Activated CD4-positive, alpha-beta T cell treated with anti-CD3 and anti-CD28 coated beads for 4 hours (primary cell): ENCODE data around the gene FOXP4.

ENCODE experiments used
- DNase-seq, 2 donors: peaks; one replicate each; pipeline ENCODE4 v3.0.0-alpha.2; 2020

The FOXP4 gene

GRCh38 chr6:41545703-41546474 is at the start of gene FOXP4:
TSS of gene FOXP4 (plus strand) at chr6:41546381. CDS start at chr6:41565761, 19,380 bp downstream.
- peak; percentile 85 for DNase-seq

DNA sequence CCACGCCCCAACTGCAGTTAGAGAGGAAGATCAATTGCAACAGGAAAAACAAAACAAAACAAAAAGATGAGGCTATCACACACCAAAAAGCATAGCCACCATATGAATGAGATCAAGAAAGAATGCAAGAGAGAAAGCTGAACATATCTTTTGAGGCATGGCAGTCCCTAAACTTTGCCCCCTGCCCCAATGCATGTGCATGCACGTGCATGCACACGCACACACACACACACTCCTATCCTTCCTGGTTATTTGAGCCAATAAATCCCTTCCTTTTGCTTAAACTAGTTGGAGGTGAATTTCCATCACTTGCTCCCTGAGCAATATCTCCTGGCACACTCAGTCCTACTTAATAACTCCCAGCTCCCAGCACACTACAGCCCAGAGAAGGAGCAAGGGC is 48.6 kb upstream of the FOXP4 start:
- DNase-seq = no peak

GRCh38 chr6:41497994-41498393 is 48.2 kb upstream of the FOXP4 start:
- no peak for DNase-seq

DNA sequence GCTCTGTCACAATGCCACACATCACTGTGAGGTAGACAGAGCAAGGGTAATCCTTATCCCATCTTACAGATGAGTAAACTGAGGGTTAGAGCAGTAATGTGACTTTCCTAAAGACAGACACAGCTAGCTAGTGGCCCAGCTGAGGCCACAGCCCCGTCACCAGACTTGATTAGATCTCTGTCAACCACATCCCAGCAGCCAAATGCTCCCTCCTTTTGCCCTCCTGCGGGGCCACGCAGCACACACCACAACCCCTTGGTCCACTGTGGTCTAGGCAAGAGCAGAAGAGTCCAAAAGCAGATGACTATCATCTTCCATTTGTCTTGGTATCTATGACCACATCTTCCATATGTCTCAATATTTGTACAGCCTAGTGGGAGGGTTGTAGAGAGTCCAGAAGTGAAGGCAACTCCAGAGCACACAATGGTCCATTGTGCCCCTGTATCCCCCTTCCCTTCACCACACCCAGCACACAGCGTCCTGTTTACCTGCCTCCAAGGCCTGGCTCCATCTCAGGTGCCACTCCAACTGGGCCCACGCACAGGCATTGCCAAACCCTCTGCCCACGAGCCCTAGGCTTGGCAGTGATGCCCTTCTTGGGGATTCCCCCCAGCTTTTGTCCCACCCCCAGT is 47.1 kb upstream of the FOXP4 start:
- DNase-seq = no peak

DNA sequence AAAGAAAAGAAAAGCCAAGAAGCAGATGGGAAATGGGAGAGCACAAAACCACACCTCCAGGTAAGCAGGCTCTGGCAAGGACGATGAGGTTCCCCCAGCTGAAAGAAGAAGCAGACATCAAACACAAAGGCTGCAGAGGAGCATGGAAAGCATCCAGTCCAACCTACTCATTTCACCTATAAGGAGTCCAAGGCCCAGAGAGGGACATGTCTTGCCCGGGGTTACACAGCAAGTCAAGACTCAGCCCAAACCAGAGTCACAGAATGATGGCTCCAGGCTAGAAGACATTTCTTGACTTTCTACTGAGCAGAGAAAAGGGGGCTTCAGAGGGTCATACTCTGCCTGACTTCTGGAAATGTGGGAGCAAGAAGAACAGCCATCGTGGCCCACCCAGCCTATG is 45.6 kb upstream of the FOXP4 start:
- no peak for DNase-seq

DNA sequence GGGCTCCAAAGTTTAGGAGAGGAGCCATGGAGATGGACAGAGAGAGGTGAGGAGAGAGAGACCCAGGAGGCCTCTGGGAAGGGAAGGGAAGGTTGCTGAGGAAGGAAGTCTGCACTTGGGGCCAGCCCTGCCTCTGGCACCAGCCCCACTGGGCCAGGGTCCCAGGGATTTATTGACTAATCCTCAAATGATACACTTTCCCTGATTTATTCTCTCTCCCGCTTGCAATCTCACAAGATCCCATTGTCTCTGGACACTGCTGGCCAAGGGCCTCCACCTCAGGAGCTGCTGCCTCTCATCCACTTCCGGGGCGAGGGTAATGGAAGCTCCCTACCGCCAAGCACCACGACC is 43.6 kb upstream of the FOXP4 start:
- DNase-seq = no peak

DNA sequence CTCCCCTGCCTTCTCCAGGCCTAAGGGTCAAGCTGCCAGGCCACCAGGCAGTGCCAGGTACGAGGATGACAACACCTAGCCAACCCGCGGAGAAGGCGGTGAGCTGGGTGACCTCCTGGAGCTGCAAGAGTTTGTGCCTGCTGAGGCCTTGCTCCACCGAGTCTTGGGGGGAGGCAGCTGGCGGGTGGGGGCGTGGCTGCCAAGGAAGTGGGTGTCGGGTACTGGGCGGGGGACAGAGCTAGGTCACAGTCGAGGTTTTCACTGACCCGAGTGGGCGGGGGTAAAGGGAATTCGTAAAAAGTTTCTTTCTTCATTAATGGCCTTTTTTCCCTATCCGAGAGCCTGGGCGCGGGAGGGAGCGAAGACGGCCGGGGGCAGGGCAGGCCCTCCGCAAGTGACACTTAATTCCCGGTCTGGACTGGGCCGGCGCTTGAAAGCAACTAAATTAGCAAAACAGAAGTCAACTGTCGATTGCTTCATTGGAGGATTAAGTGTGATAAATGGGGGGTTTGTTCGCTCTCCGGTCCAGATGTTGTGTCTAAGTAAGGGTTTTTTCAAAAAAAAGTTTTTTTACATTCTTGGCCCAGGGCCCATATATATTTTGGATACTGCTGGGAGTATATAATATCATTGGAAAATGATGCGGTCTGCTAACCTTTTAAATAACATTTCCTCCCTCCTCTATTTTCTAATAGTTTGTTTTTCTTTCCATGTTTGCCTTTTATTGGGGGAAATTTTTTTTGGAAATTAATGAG is 43.1 kb upstream of the FOXP4 start:
- DNase-seq = no peak

- no peak for DNase-seq
Observed at GRCh38 chr6:41503827-41504465, 42.2 kb upstream of the FOXP4 start.

DNA sequence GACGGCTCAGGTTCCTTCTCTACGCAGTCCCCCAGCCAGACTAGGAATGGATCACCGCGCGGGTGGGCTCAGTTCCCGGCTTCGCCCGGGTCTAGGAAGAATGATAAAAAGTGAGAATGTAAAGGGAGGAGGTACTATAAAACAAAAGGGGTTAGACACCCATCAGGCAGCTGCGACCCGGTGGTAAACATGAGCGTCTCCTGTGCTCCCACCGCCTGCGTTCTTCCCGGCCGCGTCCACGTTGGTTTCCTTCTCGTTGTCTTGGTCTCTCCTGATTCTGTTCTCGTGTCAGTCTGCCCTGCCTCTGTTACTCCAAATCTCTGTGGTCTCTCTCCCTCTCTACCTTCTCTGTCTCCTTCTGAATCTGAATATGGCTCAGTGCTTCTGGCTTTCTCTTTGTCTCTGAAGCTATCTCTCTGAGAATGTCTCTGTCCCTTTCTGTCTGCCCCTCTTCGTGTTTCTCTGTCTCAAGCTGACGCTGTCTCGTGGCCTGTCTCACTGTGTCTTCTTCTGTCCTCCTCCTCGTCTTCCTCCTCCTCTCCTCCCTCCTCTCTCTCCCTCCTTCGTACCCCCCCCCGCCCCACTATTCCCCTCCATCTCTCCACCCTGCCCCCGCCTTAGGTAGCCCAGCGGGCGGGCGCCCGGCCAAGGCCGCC is 41.6 kb upstream of the FOXP4 start:
- no peak for DNase-seq

- DNase-seq = no peak
Observed at GRCh38 chr6:41505122-41506049, 40.8 kb upstream of the FOXP4 start.

DNA sequence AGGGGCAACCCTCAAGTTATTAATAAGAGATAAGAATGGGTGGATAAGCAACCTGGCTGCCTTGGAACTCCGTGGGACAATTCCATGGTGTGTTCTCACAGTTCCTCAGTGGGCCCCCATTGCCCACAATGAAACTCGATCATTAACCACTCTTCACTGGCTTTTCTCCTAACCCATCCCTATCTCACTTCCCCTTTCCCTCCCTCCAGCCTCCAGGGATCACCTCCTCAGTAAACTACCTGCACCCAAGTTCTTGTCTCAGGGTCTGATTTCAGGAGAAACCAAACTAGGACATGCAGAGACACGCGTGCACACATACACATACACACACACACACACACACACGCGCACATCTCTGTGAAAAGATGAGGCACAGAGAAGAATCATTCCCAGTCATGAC is 37.7 kb upstream of the FOXP4 start:
- no peak for DNase-seq

DNA sequence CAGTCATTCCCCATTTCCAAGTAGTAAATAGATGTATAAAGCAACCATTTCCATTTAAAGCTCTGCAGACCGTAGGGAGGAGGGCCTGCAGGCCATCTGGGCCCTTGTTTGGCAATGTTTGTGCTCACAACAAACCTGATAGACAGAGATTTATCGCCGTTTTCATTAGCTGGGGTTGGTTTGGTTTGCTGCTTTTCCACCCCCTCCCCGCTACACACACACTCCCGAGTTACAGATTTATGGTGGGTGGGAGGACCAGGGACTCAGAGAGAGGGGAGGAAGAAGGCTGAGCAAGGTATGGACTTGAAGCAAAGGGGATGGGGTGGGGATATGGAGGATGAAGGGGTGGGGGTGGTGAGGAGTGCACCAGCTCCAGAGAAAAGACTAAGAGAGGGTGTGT is 36.6 kb upstream of the FOXP4 start:
- no peak for DNase-seq

- no peak for DNase-seq
Observed at GRCh38 chr6:41511443-41512060, 34.6 kb upstream of the FOXP4 start.

GRCh38 chr6:41512146-41512701 is 34.0 kb upstream of the FOXP4 start:
- no peak for DNase-seq

- no peak for DNase-seq
Observed at GRCh38 chr6:41515995-41516394, 30.2 kb upstream of the FOXP4 start.

DNA sequence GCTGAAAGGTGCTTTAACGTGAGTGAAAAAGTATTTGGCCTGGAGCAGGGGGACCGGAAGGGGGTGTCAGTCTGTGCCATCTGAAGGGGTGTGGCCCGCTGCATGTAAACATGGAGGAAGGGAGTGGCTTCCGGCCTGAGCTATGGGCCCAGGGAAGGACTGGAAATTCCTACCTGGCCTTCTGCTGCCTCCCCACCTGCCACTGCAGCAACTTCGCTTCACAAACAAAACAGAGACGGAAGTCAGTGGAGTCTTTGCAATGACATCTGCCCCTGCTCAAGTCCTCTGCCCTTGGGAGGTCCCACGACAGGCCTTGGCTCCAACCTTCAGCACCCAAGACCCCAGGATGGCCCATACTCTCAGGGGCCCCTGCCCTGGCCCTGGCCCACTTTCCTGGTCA is 28.1 kb upstream of the FOXP4 start:
- no peak for DNase-seq

DNA sequence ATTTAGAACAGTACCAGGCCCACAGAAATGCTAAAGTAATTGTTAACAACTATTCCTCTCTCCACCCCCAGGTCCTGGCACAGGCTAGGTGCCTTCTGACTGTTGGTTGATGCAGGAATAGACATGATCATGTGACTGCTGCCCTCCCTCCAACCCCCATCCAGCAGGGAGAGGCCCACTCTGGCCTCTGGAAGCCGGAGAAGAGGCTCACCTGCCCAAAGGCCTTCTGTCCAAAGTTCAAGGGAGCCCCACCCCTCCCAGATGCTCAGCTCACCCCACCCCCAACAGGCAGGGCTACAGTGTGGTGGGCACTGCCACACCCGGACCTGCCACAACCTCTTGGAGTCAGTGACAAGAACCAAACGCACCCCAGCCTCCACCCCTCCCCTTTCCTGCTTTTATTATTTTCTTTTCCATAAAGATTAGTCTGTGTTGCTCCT is 26.9 kb upstream of the FOXP4 start:
- DNase-seq = no peak

DNA sequence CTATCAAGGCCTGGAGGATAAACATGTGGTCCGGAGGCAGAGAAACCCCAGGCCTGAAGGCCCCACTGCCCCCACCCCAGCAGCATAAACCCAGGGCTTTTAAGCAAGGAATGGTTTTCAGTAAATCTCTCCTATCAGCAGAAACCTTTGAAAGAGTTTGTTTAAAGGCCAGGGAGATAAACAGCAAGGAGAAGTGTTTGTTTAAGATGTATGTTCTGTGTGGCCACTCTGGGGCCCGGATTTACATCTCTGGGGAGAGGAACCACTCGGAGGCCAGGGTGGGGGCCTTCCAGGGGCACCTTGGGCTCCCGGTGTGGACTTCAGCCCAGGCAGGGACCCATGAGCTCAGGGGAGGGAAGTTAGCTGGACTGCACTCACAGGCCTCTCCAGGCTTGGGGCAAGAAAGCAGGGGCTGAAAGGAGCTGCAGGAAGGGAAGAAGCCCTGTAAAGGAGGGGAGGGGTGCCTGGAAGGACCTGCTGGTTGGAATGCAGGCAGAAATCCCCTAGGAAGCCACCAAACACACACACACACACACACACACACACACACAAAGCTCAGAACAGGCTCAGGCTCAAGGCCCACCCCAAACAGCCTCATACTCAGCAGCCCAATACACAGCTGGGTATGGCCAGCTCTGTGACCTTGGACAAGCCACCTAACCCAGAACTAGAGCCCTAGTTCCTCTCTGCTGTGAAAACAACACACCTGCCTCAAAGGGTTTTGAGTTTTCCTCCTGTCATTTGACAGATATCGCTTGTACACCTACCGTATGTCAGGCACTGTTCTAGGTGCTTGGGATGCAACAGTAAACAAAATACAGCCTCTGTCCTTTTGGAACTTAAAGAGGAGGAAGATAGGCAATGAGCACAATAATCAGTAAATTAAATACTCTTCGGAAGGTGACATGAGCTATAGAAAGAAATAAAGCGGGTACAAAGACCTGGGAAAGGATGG is 26.2 kb upstream of the FOXP4 start:
- no peak for DNase-seq

DNA sequence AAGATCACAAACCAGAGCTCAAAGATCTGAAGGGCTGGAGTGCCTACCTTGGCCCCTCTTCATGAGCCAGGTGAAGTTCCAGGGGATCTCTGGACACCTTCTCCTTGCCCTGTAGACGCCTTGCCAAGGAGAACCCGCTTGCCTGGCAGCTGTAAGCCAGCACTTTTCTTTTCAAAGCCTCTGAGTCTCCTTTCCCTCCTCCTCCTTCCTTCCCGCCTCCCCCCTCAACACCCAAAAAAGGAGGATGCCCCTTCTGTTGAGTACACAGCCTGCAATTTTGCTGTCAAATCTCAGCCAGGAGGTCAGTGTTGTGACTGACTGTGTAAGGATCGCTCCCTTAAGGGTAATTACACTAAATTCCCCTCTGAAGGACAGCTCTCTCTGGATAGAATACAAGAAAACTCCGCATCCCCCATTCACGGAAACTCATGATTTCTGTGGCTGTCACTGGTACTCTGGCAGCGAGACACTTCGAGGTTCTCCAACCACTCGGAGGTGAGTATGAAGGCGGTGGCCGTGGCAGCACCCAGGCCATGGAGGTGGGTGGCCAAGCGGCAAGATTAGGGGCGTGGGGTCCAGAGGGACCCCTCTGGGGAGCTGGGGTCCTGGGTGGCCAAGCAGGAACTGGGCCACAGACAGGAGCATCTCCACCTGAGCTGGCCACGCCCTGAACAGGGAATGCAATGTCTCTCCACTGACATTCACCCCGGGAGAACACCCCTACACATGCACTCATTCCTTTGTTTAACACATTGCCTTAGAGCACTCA is 23.2 kb upstream of the FOXP4 start:
- no peak for DNase-seq
